ENCODE measurements around the gene NRDE2.

The NRDE2 gene

GRCh38 chr14:90275820-90276219 is 55.9 kb downstream of the NRDE2 start:
- ChIA-PET CTCF (interaction anchor here (0.6 kb wide), 1 partner anchor 16 kb away, joined by 3 read pairs; no protein-coding TSS in a partner anchor), POLR2A (ENCODE audit: low non-redundant PET) (no interaction called here)
- TF ChIP-seq CTCF (conservative IDR thresholded peaks at IDR 0.05; ENCODE audit: low read depth): no peak
- DNase-seq (ENCODE audit: low spot score): no peak
- peak overlapping the region; percentile 61 for H3K27ac ChIP-seq

GRCh38 chr14:90275458-90275814 is 56.3 kb downstream of the NRDE2 start:
- TF ChIP-seq CTCF (conservative IDR thresholded peaks at IDR 0.05; ENCODE audit: low read depth): no peak
- ChIA-PET POLR2A (ENCODE audit: low non-redundant PET) (no interaction called here), CTCF (interaction anchor here (0.6 kb wide), 1 partner anchor 16 kb away, joined by 3 read pairs; no protein-coding TSS in a partner anchor)
- H3K27ac ChIP-seq: peak overlapping the region; percentile 61
- DNase-seq (ENCODE audit: low spot score): no peak

GRCh38 chr14:90274808-90275457 is 56.8 kb downstream of the NRDE2 start:
- POLR2A ChIA-PET (ENCODE audit: low non-redundant PET): no interaction called here

GRCh38 chr14:90274019-90274418 is 57.7 kb downstream of the NRDE2 start:
- CTCF ChIA-PET: interaction anchor here (0.6 kb wide), 1 partner anchor 28 kb away, joined by 3 read pairs; no protein-coding TSS in a partner anchor

More at GRCh38 chr14:90274808-90275457, 56.8 kb downstream of the NRDE2 start:
- TF ChIP-seq CTCF (conservative IDR thresholded peaks at IDR 0.05; ENCODE audit: low read depth): no peak
- H3K27ac ChIP-seq: peak overlapping the region; percentile 61
- peak; percentile 45 for DNase-seq (ENCODE audit: low spot score)
- CTCF ChIA-PET: interaction anchor here (0.6 kb wide), 1 partner anchor 17 kb away, joined by 3 read pairs; no protein-coding TSS in a partner anchor

GRCh38 chr14:90273532-90273931 is 58.2 kb downstream of the NRDE2 start:
- CTCF ChIA-PET: interaction anchor here (0.6 kb wide), 1 partner anchor 28 kb away, joined by 3 read pairs; no protein-coding TSS in a partner anchor
- DNase-seq (ENCODE audit: low spot score): no peak
- POLR2A ChIA-PET (ENCODE audit: low non-redundant PET): no interaction called here
- H3K27ac ChIP-seq: peak overlapping the region; percentile 38
- TF ChIP-seq CTCF (conservative IDR thresholded peaks at IDR 0.05; ENCODE audit: low read depth): no peak

More at GRCh38 chr14:90274019-90274418, 57.7 kb downstream of the NRDE2 start:
- POLR2A ChIA-PET (ENCODE audit: low non-redundant PET): no interaction called here
- no peak for DNase-seq (ENCODE audit: low spot score)
- H3K27ac ChIP-seq: peak overlapping the region; percentile 38
- TF ChIP-seq CTCF (conservative IDR thresholded peaks at IDR 0.05; ENCODE audit: low read depth): no peak

- CTCF ChIA-PET: no interaction called here
- POLR2A ChIA-PET (ENCODE audit: low non-redundant PET): no interaction called here
- no peak for TF ChIP-seq CTCF (conservative IDR thresholded peaks at IDR 0.05; ENCODE audit: low read depth)
- H3K27ac ChIP-seq: no peak overlapping the region
- no peak for DNase-seq (ENCODE audit: low spot score)
Measured at GRCh38 chr14:90272523-90272922, 59.2 kb downstream of the NRDE2 start.

Data from RWPE1 (cell line).